HCT116 (cell line): Measurements from ENCODE around the gene ABHD12.

Experiments
- CTCF ChIP-seq, 3 experiments: fragments of 200-600 bp in 1 of 3; sonication (generic) in 1 of 3; IDR thresholded peaks in 2 of 3; conservative IDR thresholded peaks in 1 of 3; 2 replicates each; pipeline ENCODE4 v1.5.1; 2012 to 2017; ENCODE audit warnings: low read depth in 2 of 3, low read length in 2 of 3, antibody characterized with exemption in 1 of 3, borderline replicate concordance in 1 of 3, control low read depth in 1 of 3, mild to moderate bottlenecking in 1 of 3, mixed read lengths in 1 of 3, mixed run types in 1 of 3, moderate library complexity in 1 of 3; ENCODE audit not compliant: insufficient read depth in 1 of 3
- EZH2 ChIP-seq: fragments of 200-600 bp; sonication (generic); IDR thresholded peaks from 2 replicates; pipeline ENCODE4 v1.6.1; 2017; ENCODE audit warnings: antibody characterized with exemption, mixed run types
- MAX ChIP-seq: IDR thresholded peaks from 2 replicates; pipeline ENCODE4 v1.6.1; 2012
- POLR2A ChIP-seq: IDR thresholded peaks from 2 replicates; pipeline ENCODE4 v1.7.0; 2011; ENCODE audit warnings: borderline replicate concordance; ENCODE audit not compliant: insufficient read depth, insufficient read length; ENCODE audit errors: extremely low read depth
- RAD21 ChIP-seq: IDR thresholded peaks from 2 replicates; pipeline ENCODE4 v1.6.1; 2012; ENCODE audit warnings: low read depth, mild to moderate bottlenecking
- SIN3A ChIP-seq: IDR thresholded peaks from 2 replicates; pipeline ENCODE4 v1.6.1; 2012; ENCODE audit warnings: low read depth
- SP1 ChIP-seq: IDR thresholded peaks from 2 replicates; pipeline ENCODE4 v1.6.1; 2012; ENCODE audit warnings: low read depth
- YY1 ChIP-seq: IDR thresholded peaks from 2 replicates; pipeline ENCODE4 v1.6.1; 2011; ENCODE audit warnings: low read length, low read depth, moderate library complexity, mild to moderate bottlenecking; ENCODE audit not compliant: insufficient replicate concordance; ENCODE audit errors: extremely low read depth
- ZBTB33 ChIP-seq: IDR thresholded peaks from 2 replicates; pipeline ENCODE4 v1.6.1; 2011; ENCODE audit warnings: mild to moderate bottlenecking, low read length, moderate library complexity; ENCODE audit not compliant: insufficient replicate concordance; ENCODE audit errors: extremely low read depth

GRCh38 chr20:25394276-25394675 is 3.6 kb upstream of the ABHD12 start:
- TF ChIP-seq CTCF (IDR thresholded peaks at IDR 0.05 in 2 of 3, conservative IDR thresholded peaks at IDR 0.05 in 1 of 3; ENCODE audit: borderline replicate concordance in 1 of 3, insufficient read depth in 1 of 3, low read depth in 2 of 3, low read length in 2 of 3) (no peak), MAX (no peak), EZH2 (no peak), RAD21 (no peak), POLR2A (no peak), SIN3A (no peak), YY1 (no peak), SP1 (no peak), ZBTB33 (no peak)
